Neural cell (in vitro differentiated cells): ENCODE measurements around the gene JHY. TPM values are rescaled to one million over a fixed set of nuclear protein-coding genes. Genes with fewer than 3 reads are reported as not detected.

Experiments used
- H2AFZ ChIP-seq: fragments of 200-600, 300-800 bp; sonication (generic), shearing (Covaris generic); 2 replicates; pipeline ENCODE4 v1.6.0; 2014; ENCODE audit warnings: low read depth, mild to moderate bottlenecking, antibody characterized with exemption, low read length, moderate library complexity
- H3F3A ChIP-seq: fragments of 200-600 bp; shearing (Covaris generic); 2 replicates; pipeline ENCODE4 v1.6.1; 2016; ENCODE audit warnings: mild to moderate bottlenecking, moderate library complexity, mixed read lengths, antibody characterized with exemption, low read length; ENCODE audit not compliant: insufficient read depth, poor library complexity, severe bottlenecking
- H3K27ac ChIP-seq: fragments of 200-600, 300-800 bp; sonication (generic), shearing (Covaris generic); 2 replicates; pipeline ENCODE4 v1.5.1; 2014; ENCODE audit warnings: mild to moderate bottlenecking, low read length, moderate library complexity
- H3K27me3 ChIP-seq: fragments of 300-800, 200-600 bp; sonication (generic), shearing (Covaris generic); 2 replicates; pipeline ENCODE4 v1.6.0; 2014; ENCODE audit warnings: mild to moderate bottlenecking, low read depth, low read length, moderate library complexity; ENCODE audit not compliant: insufficient read depth
- H3K36me3 ChIP-seq: fragments of 300-800, 200-600 bp; sonication (generic), shearing (Covaris generic); 2 replicates; pipeline ENCODE4 v1.5.1; 2014; ENCODE audit warnings: mild to moderate bottlenecking, antibody characterized with exemption, low read length, moderate library complexity; ENCODE audit not compliant: insufficient read depth
- H3K4me2 ChIP-seq: fragments of 300-800, 200-600 bp; sonication (generic), shearing (Covaris generic); 2 replicates; pipeline ENCODE4 v1.6.0; 2014; ENCODE audit warnings: mild to moderate bottlenecking, low read length
- H3K4me3 ChIP-seq: fragments of 300-800, 200-600 bp; sonication (generic), shearing (Covaris generic); 2 replicates; pipeline ENCODE4 v1.5.1; 2014; ENCODE audit warnings: mild to moderate bottlenecking, low read length, moderate library complexity
- H3K79me2 ChIP-seq: fragments of 200-600 bp; shearing (Covaris generic); replicated peaks from 2 replicates; pipeline ENCODE4 v1.6.0; 2014; ENCODE audit warnings: mild to moderate bottlenecking, low read length, moderate library complexity; ENCODE audit not compliant: insufficient read depth
- H3K9ac ChIP-seq: fragments of 300-800, 200-600 bp; sonication (generic), shearing (Covaris generic); 2 replicates; pipeline ENCODE4 v1.6.1; 2016; ENCODE audit warnings: mild to moderate bottlenecking, low read length, mixed read lengths
- H3K9me2 ChIP-seq: fragments of 200-600 bp; shearing (Covaris generic); 2 replicates; pipeline ENCODE4 v1.6.1; 2016; ENCODE audit warnings: mild to moderate bottlenecking, low read length, mixed read lengths; ENCODE audit not compliant: insufficient read depth
- H3K9me3 ChIP-seq: fragments of 200-600, 300-800 bp; sonication (generic), shearing (Covaris generic); 2 replicates; pipeline ENCODE4 v1.6.1; 2016; ENCODE audit warnings: mild to moderate bottlenecking, mixed run types, low read length, moderate library complexity, mixed read lengths
- H4K20me1 ChIP-seq: fragments of 200-600 bp; shearing (Covaris generic); 2 replicates; pipeline ENCODE4 v1.6.1; 2016; ENCODE audit warnings: mild to moderate bottlenecking, mixed run types; ENCODE audit not compliant: insufficient read depth
- CTCF ChIP-seq: fragments of 450-650 bp; IDR thresholded peaks from 2 replicates; pipeline ENCODE4 v1.5.1; 2014; ENCODE audit warnings: antibody characterized with exemption, mild to moderate bottlenecking, moderate library complexity; ENCODE audit not compliant: poor library complexity, severe bottlenecking
- EP300 ChIP-seq: fragments of 450-650 bp; conservative IDR thresholded peaks from 2 replicates; pipeline ENCODE4 v1.6.1; 2014; ENCODE audit warnings: antibody characterized with exemption, mild to moderate bottlenecking, moderate library complexity; ENCODE audit not compliant: poor library complexity, severe bottlenecking
- EZH2 ChIP-seq: fragments of 200-600, 300-800 bp; shearing (Covaris generic), sonication (generic); IDR thresholded peaks from 2 replicates; pipeline ENCODE4 v1.6.1; 2014; ENCODE audit warnings: antibody characterized with exemption, low read length, borderline replicate concordance, mild to moderate bottlenecking; ENCODE audit not compliant: insufficient read depth, poor library complexity, severe bottlenecking
- MXI1 ChIP-seq: fragments of 450-650 bp; conservative IDR thresholded peaks from 2 replicates; pipeline ENCODE4 v1.6.1; 2014; ENCODE audit warnings: antibody characterized with exemption, mild to moderate bottlenecking; ENCODE audit not compliant: poor library complexity, severe bottlenecking
- POLR2AphosphoS5 ChIP-seq: IDR thresholded peaks from 2 replicates; pipeline ENCODE4 v1.6.1; 2012
- RAD21 ChIP-seq: fragments of 450-650 bp; conservative IDR thresholded peaks from 2 replicates; pipeline ENCODE4 v1.6.1; 2014; ENCODE audit warnings: antibody characterized with exemption, mild to moderate bottlenecking, moderate library complexity
- REST ChIP-seq: IDR thresholded peaks from 2 replicates; pipeline ENCODE4 v1.6.1; 2012; ENCODE audit warnings: borderline replicate concordance
- SMC3 ChIP-seq: fragments of 450-650 bp; conservative IDR thresholded peaks from 2 replicates; pipeline ENCODE4 v1.6.1; 2014; ENCODE audit warnings: antibody characterized with exemption, mild to moderate bottlenecking, moderate library complexity; ENCODE audit not compliant: poor library complexity
- TAF1 ChIP-seq: IDR thresholded peaks from 2 replicates; pipeline ENCODE4 v1.6.1; 2012; ENCODE audit warnings: low read depth
- polyA plus RNA-seq: library from polyadenylated mRNA; depleted of rRNA; stranded (reverse); fragments of >200 nt; gene quantifications from 2 replicates; pipeline ENCODE4 v1.2.3, GENCODE V29; 2014

JHY gene
- polyA plus RNA-seq, 1 donor from 2014 or later = 0.37 TPM

- Histone ChIP-seq H3K9me3 (no peaks in the 10 kb centered on the region), H3K36me3 (no peaks in the 10 kb centered on the region), H3K27ac (no peak overlapping the region), H3K4me3 (no peak overlapping the region), H4K20me1 (no peaks in the 10 kb centered on the region), H2AFZ (no peak overlapping the region), H3K79me2 (no peaks in the 10 kb centered on the region), H3K9me2 (no peaks in the 10 kb centered on the region), H3F3A (no peaks in the 10 kb centered on the region), H3K4me2 (no peak overlapping the region), H3K27me3 (no peaks in the 10 kb centered on the region), H3K9ac (no peak overlapping the region)
- no peak for TF ChIP-seq CTCF
- TF ChIP-seq EP300 = no peak
- TF ChIP-seq MXI1 = no peak
- TF ChIP-seq RAD21 = no peak
- no peak for TF ChIP-seq TAF1
- no peak for TF ChIP-seq REST
- TF ChIP-seq SMC3 = no peak
- no peak for TF ChIP-seq POLR2AphosphoS5
- no peak for TF ChIP-seq EZH2
These were observed 16.2 kb downstream of the JHY start for GRCh38 chr11:122898799-122899198.

GRCh38 chr11:122900587-122901202, 18.1 kb downstream of the JHY start:
- Histone ChIP-seq H3K9me3 (no peaks in the 10 kb centered on the region), H3K27me3 (no peaks in the 10 kb centered on the region), H3F3A (no peaks in the 10 kb centered on the region), H3K36me3 (no peaks in the 10 kb centered on the region), H3K9ac (no peak overlapping the region), H2AFZ (no peak overlapping the region), H3K4me3 (no peak overlapping the region), H3K79me2 (no peaks in the 10 kb centered on the region), H3K27ac (no peak overlapping the region), H3K9me2 (no peaks in the 10 kb centered on the region), H4K20me1 (no peaks in the 10 kb centered on the region), H3K4me2 (no peak overlapping the region)
- TF ChIP-seq MXI1 = no peak
- peak; percentile 36 for TF ChIP-seq SMC3
- TF ChIP-seq EZH2 = no peak
- peak; percentile 14 for TF ChIP-seq RAD21
- peak; percentile 31 for TF ChIP-seq CTCF
- no peak for TF ChIP-seq EP300
